Measurements from ENCODE around the gene ITPRIPL1.
A peak's percentile ranks its signal among the peaks of the same experiment; 100 is the strongest.
"Not testable (repeated sequence)": the region's sequence is repeated elsewhere in the genome, so short reads cannot be mapped to it uniquely, and the experiment has no call there.

The ITPRIPL1 gene, protein sequence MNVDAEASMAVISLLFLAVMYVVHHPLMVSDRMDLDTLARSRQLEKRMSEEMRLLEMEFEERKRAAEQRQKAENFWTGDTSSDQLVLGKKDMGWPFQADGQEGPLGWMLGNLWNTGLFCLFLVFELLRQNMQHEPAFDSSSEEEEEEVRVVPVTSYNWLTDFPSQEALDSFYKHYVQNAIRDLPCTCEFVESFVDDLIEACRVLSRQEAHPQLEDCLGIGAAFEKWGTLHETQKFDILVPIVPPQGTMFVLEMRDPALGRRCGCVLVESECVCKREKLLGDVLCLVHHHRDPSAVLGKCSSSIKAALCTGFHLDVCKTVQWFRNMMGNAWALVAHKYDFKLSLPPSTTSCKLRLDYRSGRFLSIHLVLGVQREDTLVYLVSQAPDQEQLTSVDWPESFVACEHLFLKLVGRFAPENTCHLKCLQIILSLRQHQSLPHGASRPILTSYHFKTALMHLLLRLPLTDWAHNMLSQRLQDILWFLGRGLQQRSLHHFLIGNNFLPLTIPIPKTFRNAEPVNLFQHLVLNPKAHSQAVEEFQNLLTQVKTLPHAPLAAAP

GRCh38 chr2:96325041-96325883 is at the start of gene ITPRIPL1:
Gene ITPRIPL1 (plus strand): TSS chr2:96325317. CDS start chr2:96325840, 523 bp downstream.
- no peak for DNase-seq (ENCODE audit: low read depth)

GRCh38 chr2:96276787-96277499 is 48.2 kb upstream of the ITPRIPL1 start:
- no peak for DNase-seq (ENCODE audit: low read depth)

- no peak for DNase-seq (ENCODE audit: low read depth)
Observed at GRCh38 chr2:96287273-96287856, 37.8 kb upstream of the ITPRIPL1 start.

DNA sequence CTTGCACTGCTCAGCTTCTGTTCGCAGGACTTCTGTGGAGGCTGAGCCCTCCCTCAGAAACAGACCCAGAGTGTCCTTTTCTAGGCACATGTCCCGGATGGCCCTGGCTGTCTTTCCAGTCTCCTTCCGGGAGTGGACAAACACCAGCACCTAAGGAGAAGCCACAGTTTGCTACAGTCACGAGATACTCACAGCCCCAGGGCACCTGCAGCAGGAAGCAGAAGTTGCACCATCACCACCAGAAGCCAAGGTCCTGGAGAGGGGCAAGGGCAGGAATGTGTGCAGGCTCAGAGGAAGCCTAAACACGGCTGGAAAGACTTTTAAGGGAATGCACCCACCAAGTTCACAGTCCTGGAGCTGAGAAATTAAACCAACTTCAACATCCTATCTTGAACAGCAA is 33.4 kb upstream of the ITPRIPL1 start:
- no peak for DNase-seq (ENCODE audit: low read depth)

DNA sequence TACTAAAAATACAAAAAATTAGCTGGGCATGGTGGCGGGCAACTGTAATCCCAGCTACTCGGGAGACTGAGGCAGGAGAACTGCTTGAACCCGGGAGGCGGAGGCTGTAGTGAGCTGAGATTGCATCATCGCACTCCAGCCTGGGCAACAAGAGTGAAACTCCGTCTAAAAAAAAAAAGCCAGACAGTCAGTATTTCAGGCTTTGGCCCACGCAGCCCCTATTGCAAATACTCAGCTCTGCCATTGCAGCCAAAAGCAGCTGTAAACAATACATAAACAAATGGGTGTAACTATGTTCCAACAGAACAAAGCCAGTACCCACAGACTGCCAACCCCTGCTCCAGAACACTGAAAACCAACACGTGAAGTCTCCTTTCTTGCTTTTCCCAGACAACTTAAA is 30.8 kb upstream of the ITPRIPL1 start:
- DNase-seq (ENCODE audit: low read depth): not testable (repeated sequence)

DNA sequence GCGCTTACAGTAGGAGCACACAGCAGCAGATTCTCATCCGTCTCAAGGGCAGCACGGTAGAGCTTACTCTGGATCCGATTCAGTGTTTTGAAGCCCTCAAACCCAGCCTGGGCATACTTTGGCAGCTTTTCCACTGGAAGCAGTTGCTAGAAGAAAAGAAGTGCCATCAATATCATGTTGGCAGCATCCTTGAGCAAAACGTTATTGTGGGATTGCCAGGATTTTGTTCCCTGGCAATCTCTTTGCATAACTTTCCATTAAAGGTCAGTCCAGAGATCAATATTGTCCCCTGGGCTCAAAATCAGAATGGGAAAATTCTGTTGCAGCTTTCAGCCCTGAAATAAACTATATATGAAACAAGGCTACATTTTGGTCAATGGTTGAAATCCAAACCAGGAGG is 28.2 kb upstream of the ITPRIPL1 start:
- DNase-seq (ENCODE audit: low read depth): no peak

DNA sequence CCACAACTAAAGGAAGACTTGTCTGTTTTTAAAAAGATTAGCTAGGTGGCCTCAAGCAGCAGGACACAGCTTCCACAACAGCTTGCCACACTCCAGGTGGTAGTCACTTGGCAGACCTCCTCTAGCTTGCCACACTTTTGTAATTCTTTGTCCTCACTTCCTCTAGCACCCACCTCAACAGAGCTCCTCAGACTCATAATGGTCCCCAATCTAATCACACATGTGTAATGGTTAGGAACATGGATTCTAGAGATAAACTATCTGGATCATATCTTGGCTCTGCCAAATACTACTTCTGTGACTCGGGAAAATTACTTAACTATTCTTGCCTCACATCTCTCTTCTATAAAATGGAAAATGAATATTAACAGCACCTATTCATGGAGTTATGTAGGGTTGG is 23.3 kb upstream of the ITPRIPL1 start:
- DNase-seq (ENCODE audit: low read depth): no peak

GRCh38 chr2:96304606-96305005 is 20.5 kb upstream of the ITPRIPL1 start:
- no peak for DNase-seq (ENCODE audit: low read depth)

DNA sequence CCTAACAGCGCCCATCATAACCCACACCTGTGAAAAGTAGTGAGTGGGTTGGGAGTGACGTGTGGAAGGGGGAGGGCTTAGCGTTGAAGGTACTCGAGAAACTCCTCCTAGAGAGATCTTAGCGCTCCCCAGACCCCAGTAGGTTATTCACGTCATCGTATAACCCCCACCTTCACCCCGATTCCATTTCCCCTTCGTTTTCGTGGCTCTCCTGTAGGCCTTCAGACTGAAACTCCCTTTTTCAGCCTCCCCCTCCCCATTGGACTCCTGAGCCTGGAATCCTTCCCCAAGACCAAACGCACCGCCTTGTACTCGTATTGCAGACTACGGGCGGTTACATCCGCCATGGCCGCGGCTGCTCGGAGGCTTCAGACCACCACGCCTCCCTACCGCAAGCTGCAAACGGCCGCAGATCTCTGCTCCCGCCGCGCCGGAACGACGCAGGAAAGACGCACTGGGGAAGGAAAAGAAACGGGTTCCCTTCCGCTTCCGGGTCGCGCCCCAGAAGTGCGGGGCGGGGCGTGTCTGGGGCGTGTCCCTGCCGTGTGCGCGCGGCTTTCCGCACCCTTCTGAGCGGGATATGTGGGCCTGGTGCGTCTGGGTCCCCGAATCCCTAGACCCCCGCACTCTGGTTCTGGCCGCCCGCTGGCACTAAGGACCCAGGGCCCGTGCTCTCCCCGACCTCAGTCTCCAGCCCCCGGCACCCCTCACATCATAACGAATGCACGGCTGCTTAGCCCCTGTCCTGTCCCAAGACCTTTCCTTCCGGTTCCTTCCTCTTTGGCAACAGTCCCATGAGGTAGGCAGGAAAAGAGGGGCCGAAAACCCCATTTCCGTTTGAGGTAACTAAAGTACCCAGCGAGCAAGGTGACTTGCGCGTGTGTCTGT is 19.8 kb upstream of the ITPRIPL1 start, which contains the start of gene SNRNP200:
Gene SNRNP200 (minus strand): TSS at position 456 of the 888 bp plus-strand sequence. CDS start 109 bp downstream, at position 347.
- peak; percentile 88 for DNase-seq (ENCODE audit: low read depth)

DNA sequence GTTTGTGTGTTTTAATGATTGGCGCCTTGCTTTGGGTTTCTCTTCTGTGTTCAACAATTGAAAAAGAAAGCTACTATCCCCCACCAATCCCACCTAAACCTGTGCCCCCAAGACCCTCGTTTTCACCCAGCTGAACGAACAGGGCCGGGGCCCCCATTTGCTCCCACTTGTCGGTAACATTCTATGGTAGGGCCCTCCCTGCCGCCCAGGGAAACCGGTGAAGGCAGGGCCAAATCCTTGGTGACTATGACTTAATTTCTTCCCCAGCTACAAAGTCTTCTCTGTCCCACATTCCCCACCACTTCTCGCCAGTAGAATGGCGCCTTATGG is 19.2 kb upstream of the ITPRIPL1 start:
- DNase-seq (ENCODE audit: low read depth): no peak

- no peak for DNase-seq (ENCODE audit: low read depth)
Observed at GRCh38 chr2:96306370-96306769, 18.7 kb upstream of the ITPRIPL1 start.

GRCh38 chr2:96308248-96308647 is 16.9 kb upstream of the ITPRIPL1 start:
- DNase-seq (ENCODE audit: low read depth): no peak

DNA sequence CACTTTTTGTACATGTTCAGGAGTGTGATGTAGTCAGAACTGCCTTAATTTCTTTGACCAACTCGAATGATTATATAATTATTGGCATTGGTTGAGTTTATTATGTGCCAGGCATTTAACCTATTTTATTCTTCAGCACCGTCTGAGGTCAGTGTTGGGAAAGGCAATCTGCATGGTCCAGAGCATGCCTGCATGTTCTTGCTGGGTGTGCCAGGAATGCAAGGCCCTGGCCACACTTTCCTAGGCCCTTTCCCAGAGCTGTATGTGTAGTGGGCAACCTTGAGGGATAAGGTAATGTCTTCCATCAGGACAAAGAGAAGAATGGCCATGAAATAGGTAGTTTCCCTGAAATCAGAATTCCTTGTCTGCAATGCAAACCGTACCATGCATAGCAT is 10.1 kb upstream of the ITPRIPL1 start:
- DNase-seq (ENCODE audit: low read depth): no peak

DNA sequence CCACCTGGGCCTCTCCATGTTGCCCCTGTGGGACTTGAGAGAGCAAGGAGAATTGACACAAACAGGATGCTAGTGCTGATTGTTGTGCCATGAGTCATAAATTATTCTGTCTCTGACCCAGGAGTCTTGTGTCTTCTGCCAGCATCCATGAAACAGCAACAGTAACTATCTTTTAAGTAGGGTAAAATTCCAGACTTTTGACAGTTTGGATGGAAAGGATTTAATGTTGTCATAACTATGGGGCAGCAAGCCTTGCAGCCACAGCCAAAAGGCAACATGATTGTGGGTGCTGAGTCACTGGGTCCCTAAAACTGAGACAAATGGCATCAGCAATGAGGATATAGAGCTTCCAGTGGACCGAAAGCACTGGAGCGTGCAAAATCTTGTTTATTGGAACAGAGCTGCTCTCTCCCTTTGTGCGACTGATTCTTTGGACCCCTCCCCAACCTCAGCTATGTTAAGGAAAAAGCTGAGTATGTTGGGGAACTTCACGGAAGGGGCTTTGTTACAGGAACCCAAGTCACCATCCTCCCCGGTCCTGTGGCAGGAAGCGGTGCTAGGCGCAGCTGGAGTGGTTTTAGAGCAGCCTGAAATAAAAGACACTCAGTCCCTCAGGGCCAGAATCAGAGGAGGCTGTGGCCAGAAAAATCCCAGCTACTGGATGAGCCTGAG is 9.6 kb upstream of the ITPRIPL1 start:
- DNase-seq (ENCODE audit: low read depth): no peak

GRCh38 chr2:96316999-96317398 is 8.1 kb upstream of the ITPRIPL1 start:
- no peak for DNase-seq (ENCODE audit: low read depth)

DNA sequence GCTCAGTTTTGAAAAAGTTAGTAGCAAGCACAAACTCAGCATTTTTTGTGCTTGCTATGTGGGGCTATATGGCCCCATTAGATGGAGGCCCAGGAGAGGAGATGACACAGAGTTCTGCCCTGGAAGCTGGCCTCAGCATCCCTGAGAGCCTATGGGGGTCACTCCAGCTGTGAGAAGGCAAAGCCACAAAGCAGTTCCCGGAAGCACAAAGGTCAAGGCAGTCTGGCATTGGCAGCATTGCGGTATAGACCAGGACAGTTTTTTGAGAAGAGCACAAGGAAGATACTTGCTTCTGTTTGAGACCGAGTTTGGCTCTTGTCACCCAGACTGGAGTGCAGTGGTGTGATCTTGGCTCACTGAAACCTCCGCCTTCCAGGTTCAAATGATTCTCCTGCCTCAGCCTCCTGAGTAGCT is 7.5 kb upstream of the ITPRIPL1 start:
- DNase-seq (ENCODE audit: low read depth): no peak

GRCh38 chr2:96318723-96319122 is 6.4 kb upstream of the ITPRIPL1 start:
- no peak for DNase-seq (ENCODE audit: low read depth)

- no peak for DNase-seq (ENCODE audit: low read depth)
Observed at GRCh38 chr2:96319396-96319795, 5.7 kb upstream of the ITPRIPL1 start.

DNA sequence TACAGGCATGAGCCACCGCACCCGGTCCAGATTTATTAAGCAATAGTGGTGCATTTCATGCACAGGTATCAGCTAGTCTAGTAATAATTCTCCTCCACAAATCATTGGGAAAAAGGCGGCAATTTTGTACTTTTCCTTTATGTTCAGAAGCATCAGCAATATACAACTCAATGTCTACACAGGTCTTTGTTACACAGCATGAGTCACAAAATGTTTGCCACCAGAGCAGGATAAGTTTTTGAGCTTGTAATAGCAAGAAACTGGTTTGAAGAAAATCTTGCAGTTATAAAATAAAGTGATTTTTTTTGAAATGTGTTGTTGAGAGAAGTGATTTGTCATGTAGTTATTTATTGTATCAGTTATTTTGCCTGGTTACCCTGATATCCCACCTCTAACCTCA is 4.8 kb upstream of the ITPRIPL1 start:
- DNase-seq (ENCODE audit: low read depth): no peak

All from activated T-cell treated with anti-CD3 and anti-CD28 coated beads for 1 hour (primary cell).